Activated CD8-positive, alpha-beta memory T cell treated with anti-CD3 and anti-CD28 coated beads for 4 hours (primary cell): ENCODE measurements around the gene TMEM170B.

ENCODE experiments used
- DNase-seq, 2 donors: peaks; one replicate each; pipeline ENCODE4 v3.0.0-alpha.2; 2020; ENCODE audit warnings: low read depth in 2 of 2

Gene TMEM170B

DNA sequence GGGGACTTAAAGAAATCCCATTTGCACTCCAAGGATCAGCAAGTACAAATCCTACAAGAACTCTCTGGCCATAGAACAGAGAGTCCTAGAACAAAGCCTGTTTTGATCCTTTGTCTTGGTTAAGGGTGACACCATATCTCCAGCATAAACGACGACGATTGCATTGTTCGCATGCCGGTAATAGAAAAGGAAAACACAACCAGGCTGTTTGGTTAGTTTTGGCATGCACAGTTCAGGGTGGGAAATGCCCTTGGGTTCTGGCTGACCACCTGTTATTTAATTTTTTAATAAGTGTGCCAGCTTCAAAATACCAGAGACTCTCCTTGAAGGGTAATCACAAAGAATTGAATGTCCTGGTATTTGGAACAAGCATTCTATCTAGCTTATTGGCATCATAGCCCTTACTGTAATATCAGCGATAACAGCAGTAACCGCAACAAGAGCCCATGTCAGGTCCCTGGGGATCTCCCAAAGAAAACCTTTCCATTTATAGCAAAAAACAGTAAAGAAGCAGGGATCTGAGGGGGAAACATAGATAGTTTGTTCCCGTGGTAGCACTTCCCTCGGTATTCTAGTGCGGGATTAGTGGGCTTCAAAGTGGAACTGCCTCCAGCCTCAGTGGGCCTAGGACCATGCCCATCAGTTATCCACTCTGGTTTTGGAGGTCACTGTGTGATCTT is 77.1 kb downstream of the TMEM170B start:
- no peak for DNase-seq

DNA sequence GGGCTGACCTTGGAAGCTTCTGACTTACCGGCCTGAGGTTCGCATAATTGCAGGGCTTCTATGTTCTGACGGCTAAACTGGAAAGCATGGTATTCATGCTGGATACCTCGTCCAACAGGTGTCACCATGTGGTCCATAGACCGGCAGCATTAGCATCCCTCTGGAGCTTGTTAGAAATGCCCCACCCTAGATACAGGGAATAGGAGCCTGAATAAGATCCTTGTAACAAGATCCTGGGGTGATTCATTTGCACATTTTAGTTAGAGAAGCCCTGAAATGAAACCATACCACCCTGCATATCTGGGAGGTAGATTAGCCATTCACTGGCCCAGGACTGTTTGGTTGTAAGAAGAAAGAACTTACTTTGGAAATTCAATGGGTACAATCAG is 77.7 kb downstream of the TMEM170B start:
- no peak for DNase-seq

DNA sequence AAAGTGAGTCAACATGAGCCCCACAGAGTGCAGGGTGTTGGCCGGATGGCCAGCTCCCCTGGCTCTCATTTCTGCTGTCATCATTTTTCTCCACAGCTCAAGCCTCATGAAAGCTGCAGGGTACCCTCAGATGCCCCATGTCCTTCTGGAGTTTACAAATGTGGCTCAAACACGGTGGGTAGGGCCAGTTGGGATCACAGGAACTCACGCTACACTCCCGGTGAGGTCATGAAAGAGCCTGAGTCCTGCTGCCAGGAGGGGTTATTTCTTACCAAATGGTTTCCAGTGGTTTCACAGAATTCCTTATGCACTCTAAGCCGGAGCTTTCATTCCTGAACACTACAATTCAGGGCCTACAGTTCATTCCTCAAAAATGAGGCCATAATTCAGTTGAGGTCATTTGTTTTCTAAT is 78.7 kb downstream of the TMEM170B start:
- DNase-seq, result no peak

DNA sequence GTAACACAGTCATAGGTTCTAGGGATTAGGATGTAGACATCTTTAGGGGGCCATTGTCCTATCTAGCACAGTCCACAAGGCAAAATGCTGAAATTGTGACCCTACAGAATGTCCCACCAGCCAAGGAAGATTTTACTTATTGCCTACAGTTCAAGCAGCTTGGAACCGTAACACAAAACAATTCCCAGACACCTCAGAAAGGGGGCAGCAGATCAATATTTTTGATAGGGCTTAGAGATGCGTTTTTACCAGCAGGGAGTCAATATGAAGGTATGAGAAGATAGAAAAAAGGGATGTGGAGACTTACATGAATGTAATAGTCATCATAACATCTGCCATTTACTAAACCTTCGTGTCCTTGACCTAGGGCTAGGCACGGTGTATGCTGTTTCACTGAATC is 81.0 kb downstream of the TMEM170B start:
- DNase-seq, result no peak

DNA sequence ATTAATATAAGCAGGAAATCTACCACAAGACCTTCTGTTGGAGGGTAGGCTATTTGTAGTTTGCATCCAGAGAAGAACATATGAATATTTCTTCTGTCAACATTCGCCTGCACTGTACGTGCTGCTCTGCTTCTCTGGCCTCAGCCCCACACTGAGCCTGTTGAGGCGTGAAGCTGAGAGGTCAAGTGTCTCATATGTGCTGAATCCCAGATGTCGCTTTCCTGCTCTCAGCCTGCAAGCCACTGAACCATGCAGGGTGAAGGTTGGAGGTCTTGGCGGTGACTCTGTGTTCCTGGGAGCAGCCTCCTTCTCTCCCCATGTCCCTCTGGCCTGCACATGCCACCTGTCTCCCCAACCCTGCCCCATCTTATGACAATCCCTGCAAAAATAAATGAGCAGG is 83.6 kb downstream of the TMEM170B start:
- no peak for DNase-seq

DNA sequence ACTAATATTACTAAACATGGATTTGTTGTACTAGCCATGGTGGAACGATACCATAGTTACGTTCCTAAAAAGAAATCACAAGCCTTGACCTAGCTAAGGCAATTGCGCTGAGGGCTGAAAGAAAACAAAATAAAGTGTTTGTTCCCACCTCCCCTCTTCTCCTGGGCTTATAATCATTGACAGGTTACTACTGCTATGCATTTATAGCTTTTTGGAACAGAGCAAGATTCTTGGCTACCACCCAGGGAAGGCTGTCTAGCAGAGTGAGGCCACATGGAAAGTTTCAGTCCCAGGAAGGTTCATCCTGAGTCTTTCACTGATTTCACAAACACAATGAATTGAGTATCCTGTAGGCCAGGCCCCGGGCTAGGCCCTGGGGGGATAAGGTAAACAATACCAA is 84.6 kb downstream of the TMEM170B start:
- no peak for DNase-seq

DNA sequence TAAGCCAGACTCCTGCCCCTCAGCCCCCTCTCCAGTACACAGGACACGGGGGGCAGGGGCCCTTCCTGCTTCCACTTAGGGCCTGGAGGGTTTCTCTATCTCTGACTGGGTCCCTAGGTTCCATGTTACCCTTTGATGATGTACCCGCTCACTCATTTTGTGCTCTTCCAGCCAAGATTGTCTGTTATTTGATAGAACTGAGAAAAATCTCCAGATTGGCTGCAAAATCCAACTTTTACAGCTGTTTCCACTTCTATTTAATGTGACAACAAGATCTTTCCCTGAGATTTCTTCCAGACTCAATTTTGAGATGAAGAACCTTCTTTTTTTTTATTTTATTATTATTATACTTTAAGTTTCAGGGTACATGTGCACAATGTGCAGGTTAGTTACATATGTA is 85.7 kb downstream of the TMEM170B start:
- no peak for DNase-seq

DNA sequence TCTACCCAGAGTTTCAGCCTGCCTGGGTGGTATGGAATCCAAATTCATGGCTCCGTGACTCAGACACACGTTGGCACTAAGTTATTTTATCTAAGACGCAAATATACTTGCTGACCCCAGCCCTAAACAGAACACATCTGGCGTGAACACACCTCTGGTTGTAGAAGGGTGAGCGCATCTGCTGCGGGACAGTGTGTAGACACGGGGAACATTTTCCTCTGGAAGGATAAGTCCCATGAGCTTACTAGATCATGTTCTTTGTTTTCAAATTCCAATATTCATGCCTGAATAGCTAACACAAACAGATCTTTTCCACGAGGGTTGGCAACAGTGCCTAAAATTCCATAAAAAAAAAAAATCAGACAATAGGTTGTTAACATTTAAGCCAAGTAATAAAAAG is 87.8 kb downstream of the TMEM170B start:
- DNase-seq, result no peak

DNA sequence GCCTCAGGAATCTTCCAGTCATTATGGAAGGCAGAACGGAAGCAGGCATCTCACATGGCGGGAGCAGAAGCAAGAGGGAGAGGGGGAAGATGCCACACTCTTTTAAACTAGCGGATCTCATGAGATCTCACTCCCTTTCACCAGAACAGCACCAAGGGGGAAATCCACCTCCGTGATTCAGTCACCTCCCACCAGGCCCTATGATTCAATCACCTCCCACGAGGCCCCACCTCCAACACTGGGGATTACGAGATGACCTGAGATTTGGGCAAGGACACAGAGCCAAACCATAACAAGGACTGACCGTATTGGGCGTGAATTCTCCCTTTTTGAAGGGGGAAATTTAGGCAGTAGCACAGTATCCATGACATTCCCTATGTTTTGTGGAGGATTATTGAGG is 88.8 kb downstream of the TMEM170B start:
- no peak for DNase-seq

DNA sequence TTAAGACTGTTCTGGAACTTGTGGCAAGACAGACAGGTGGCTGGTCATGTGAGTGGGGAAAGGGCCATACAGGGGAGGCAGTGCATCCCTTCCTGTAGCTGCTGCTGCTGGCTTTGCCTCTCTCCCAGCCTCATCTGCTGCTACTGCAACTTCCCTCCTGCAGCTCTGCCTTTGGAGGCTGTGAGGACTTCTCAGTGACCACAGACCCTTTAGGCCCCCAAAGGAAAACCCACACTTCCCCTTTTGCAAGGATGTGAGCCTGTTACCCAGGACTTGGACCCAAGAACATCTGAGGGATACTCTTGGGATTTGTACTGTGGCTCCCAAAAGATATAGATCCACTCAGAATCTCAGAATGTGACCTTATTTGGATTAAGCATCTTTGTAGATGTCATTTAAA is 91.0 kb downstream of the TMEM170B start:
- no peak for DNase-seq

DNA sequence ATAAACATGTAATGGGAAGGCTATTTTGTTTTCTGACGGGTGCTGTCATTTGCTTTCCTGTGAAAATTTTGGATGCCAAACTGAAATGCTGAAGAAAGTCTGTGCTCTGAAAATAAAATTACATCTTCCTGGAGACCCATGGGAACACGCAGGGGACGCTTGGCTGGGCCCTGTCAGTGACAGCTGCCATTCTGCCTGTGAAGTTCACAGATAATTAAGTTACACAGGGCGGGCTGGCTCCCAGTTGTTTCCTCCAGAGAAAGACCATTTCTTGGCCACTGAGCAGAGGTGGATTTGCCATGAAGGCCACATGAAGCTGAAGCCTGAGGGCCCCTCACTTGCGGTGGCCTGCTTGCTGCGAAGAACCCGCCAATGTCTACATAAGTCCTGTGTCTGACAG is 93.5 kb downstream of the TMEM170B start:
- DNase-seq, result no peak

DNA sequence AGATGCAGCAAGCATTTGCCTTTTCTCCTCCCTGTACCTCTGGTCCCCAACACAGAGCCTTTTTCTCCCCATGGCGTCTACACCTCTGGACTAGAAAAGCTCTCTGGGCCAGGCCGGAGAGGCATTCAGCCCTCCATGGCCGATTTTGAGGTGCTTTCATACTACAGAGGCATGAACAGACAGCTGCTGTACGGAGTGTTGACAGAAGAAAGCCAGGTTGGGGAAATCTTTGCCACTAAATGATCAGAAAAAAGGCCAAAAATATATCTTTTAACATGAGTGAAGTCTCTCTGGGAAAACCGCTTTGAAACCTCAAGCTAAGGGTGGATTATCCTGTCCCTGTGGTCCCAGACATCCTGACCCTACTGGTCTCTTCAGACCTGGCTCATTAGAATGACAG is 94.0 kb downstream of the TMEM170B start:
- no peak for DNase-seq

DNA sequence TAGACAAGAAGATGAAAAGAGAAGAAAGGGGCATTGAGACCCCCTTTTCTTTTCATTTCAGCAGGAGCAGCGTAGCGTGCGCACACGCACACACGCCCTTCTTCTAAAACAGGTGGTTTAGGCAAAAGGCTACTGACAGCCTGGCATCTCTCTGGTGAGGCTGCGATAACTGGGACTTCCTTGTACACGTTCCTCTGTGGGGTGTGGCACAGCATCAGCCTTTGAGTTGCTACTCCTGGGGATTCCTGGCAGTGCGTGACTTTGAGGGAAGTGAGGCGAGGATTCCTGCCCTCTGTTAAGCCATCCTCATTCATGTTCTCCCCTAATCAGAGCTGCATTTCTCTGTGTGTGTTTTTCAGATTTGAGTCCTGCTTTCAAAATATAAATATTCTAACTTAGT is 94.7 kb downstream of the TMEM170B start:
- DNase-seq, result no peak

DNA sequence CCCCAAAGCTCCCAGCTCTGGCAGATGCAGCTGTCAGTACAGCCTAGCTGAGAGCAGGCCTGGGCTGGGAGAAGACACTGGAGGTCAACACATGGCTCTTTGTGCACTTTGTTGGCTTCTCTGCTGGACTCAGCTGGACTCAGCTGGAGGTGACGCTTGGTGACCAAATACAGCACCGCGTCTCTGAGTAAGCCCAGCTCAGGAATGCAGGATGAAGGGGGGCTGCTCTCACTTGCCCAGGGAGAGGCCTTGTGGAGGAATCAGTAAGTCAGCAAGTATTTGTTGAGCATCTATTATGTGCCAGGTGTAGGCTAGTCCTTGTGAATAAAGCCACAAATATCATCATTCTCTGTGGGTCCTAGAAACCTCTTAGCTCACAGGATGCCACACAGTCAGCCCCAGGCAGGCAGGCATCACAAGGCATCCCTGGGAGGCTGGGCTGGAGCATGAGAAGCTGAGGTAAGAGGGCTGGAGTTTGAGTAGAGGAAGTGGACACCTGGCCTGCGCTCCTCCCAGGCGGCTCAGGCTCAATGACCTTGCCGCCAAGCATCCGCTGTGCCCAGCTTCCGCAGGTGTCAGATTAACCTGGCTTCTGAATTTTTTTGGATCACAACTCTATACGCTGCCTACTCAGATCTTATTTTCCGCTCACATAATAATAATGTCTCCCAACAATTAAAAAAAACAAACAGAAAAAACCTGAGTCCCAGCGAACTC is 95.4 kb downstream of the TMEM170B start:
- DNase-seq, result no peak
